HL-60 (cell line): ENCODE data around the gene TMEM132D.

Experiments used
- DNase-seq, 2 experiments: peaks; one replicate each; pipeline ENCODE4 v3.0.0-alpha.2; 2010 to 2020; ENCODE audit warnings: low read depth in 1 of 2, low spot score in 1 of 2
- H3K27ac ChIP-seq: fragments of 250-450 bp; sonication (Bioruptor Pico); replicated peaks from 2 replicates; pipeline ENCODE4 v1.5.1; 2020; ENCODE audit warnings: mild to moderate bottlenecking, moderate library complexity
- H3K27me3 ChIP-seq: fragments of 250-450 bp; sonication (Bioruptor Pico); 2 replicates; pipeline ENCODE4 v1.5.1; 2021; ENCODE audit warnings: mild to moderate bottlenecking, moderate library complexity; ENCODE audit not compliant: insufficient read depth, poor library complexity, severe bottlenecking
- H3K4me3 ChIP-seq: replicated peaks from 2 replicates; pipeline ENCODE4 v1.5.1; 2011; ENCODE audit warnings: mild to moderate bottlenecking, control low read depth, low read length; ENCODE audit not compliant: insufficient read depth
- GABPA ChIP-seq: IDR thresholded peaks from 2 replicates; pipeline ENCODE4 v1.6.1; 2012; ENCODE audit warnings: low read depth
- POLR2AphosphoS5 ChIP-seq: IDR thresholded peaks from 2 replicates; pipeline ENCODE4 v1.6.1; 2012; ENCODE audit warnings: low read depth
- SPI1 ChIP-seq: IDR thresholded peaks from 2 replicates; pipeline ENCODE4 v1.6.1; 2012; ENCODE audit warnings: low read depth, mild to moderate bottlenecking, borderline replicate concordance
- TF ChIP-seq, protein P1 (sequence below): IDR thresholded peaks from one replicate; pipeline ENCODE4 v1.5.1; 2011; ENCODE audit warnings: low read length, control low read depth, inconsistent platforms; ENCODE audit not compliant: insufficient read depth
- TF ChIP-seq, protein P2 (sequence below): IDR thresholded peaks from 2 replicates; pipeline ENCODE4 v1.6.1; 2012; ENCODE audit warnings: low read depth; ENCODE audit not compliant: insufficient replicate concordance

TMEM132D gene

DNA sequence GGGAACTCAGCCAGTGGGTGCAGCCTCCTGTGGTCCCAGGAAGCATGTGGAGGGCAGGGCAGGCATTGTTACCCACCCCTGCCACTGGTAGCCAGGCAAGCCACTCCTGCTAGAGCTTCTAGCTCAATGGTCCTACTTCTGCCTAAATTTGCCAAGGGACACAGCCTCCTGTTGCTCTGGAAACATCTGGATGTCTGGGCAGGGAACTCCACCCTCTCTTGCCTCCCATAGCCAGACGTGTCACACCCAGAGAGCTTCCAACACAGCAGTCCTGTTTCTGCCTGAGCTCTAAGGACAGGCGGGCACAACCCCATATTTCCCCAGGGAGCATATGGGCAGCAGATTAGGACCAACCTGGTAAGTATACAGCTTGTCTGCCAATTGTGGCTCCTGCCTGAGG is 700.4 kb downstream of the TMEM132D start:
- no peak for DNase-seq
- TF ChIP-seq GABPA, result no peak
- TF ChIP-seq POLR2AphosphoS5, result no peak
- TF ChIP-seq, protein P1, sequence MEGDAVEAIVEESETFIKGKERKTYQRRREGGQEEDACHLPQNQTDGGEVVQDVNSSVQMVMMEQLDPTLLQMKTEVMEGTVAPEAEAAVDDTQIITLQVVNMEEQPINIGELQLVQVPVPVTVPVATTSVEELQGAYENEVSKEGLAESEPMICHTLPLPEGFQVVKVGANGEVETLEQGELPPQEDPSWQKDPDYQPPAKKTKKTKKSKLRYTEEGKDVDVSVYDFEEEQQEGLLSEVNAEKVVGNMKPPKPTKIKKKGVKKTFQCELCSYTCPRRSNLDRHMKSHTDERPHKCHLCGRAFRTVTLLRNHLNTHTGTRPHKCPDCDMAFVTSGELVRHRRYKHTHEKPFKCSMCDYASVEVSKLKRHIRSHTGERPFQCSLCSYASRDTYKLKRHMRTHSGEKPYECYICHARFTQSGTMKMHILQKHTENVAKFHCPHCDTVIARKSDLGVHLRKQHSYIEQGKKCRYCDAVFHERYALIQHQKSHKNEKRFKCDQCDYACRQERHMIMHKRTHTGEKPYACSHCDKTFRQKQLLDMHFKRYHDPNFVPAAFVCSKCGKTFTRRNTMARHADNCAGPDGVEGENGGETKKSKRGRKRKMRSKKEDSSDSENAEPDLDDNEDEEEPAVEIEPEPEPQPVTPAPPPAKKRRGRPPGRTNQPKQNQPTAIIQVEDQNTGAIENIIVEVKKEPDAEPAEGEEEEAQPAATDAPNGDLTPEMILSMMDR, result no peak
- no peak for TF ChIP-seq SPI1
- TF ChIP-seq, protein P2, sequence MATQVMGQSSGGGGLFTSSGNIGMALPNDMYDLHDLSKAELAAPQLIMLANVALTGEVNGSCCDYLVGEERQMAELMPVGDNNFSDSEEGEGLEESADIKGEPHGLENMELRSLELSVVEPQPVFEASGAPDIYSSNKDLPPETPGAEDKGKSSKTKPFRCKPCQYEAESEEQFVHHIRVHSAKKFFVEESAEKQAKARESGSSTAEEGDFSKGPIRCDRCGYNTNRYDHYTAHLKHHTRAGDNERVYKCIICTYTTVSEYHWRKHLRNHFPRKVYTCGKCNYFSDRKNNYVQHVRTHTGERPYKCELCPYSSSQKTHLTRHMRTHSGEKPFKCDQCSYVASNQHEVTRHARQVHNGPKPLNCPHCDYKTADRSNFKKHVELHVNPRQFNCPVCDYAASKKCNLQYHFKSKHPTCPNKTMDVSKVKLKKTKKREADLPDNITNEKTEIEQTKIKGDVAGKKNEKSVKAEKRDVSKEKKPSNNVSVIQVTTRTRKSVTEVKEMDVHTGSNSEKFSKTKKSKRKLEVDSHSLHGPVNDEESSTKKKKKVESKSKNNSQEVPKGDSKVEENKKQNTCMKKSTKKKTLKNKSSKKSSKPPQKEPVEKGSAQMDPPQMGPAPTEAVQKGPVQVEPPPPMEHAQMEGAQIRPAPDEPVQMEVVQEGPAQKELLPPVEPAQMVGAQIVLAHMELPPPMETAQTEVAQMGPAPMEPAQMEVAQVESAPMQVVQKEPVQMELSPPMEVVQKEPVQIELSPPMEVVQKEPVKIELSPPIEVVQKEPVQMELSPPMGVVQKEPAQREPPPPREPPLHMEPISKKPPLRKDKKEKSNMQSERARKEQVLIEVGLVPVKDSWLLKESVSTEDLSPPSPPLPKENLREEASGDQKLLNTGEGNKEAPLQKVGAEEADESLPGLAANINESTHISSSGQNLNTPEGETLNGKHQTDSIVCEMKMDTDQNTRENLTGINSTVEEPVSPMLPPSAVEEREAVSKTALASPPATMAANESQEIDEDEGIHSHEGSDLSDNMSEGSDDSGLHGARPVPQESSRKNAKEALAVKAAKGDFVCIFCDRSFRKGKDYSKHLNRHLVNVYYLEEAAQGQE, result no peak

DNA sequence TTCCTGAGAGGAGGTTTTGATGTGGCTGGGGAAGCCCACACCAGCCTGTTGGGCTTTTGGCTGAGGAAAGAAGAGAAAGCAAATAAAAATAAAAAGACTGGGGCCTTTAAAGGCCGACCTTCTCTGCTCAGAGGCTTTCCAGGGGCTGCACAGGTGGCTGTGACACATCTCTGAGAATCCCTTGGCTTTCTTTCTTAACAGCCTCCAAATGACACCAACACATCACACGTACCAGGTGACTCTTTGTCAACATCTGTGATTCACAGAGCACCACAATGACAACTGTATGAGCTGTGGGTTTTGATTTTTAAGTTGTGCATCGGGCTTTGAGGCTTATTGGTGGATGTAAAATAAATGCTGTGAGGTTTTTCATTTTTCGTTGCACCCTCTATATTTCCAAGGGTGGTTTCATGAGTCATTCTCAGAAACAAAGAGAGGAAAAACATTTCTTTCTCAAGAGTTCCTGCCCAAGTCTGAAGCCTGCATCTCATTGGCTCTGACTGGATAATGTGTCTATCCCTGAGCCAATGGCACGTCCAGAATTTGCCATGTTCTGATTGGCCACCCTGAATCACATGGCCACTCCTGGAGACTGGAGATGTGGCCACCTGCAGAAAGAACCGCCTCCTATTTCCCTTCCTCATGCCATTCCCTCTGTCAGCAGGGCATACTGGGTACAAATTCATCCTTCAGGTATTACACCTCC is 701.6 kb downstream of the TMEM132D start:
- H3K27ac ChIP-seq, result no peak overlapping the region
- H3K4me3 ChIP-seq, result no peak overlapping the region
- DNase-seq, result no peak
- TF ChIP-seq GABPA, result no peak
- no peak for TF ChIP-seq SPI1
- TF ChIP-seq, protein P1, result no peak
- TF ChIP-seq, protein P2, result no peak
- TF ChIP-seq POLR2AphosphoS5, result no peak
- no peaks in the 10 kb centered on the region for H3K27me3 ChIP-seq

More for the DNA sequence above, 700.4 kb downstream of the TMEM132D start:
- H3K27me3 ChIP-seq, result no peaks in the 10 kb centered on the region
- no peak overlapping the region for H3K27ac ChIP-seq
- no peak overlapping the region for H3K4me3 ChIP-seq

DNA sequence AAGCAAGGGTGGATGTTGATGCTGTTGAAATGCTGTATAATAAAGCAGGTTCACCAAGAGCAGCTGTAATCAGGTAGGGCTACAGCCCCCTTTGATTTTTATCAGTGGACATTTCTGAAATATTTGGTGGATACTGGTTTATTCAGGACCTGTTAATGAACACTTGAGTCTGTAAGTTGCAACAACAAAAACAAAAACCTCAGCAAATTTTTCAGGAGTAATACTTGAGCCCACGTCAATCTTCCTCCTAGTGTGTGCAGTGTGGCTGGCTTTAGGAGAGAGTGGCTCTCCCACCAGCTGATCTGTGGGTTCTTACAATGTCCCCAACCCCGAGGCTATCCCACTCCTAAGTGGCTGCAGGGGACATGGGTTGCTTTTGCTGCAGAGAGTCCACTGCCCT is 702.8 kb downstream of the TMEM132D start:
- Histone ChIP-seq H3K4me3 (no peak overlapping the region), H3K27me3 (no peaks in the 10 kb centered on the region), H3K27ac (no peak overlapping the region)
- DNase-seq, result no peak
- TF ChIP-seq, protein P1, result no peak
- TF ChIP-seq POLR2AphosphoS5 (no peak), SPI1 (no peak), GABPA (no peak)
- TF ChIP-seq, protein P2, result no peak
